IPS-11a (cell line): ENCODE results near the gene TMEM184A.

ENCODE experiments used
- H3K4me3 ChIP-seq: one replicate; pipeline ENCODE4 v1.5.1; 2013; ENCODE audit warnings: low read depth, low read length, control low read depth

The TMEM184A gene

DNA sequence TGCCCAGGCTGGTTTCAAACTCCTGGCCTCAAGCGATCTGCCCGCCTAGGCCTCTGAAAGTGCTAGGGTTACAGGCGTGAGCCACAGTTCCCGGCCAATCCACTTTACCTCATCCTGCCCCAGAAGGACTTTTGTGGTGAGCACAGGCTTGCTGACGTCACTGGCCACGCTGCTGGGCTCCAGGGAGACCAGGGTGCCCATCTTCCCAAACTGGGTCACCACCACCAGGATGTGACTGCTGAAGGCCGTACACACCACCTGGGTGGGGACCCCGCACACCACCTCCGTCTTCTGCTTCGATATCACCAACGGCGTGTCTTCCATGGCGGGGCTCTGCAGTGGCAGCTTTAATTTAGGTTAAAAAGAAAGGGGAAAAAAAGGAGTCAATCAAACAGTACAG is 13.0 kb upstream of the TMEM184A start:
- H3K4me3 ChIP-seq, result no peak overlapping the region

DNA sequence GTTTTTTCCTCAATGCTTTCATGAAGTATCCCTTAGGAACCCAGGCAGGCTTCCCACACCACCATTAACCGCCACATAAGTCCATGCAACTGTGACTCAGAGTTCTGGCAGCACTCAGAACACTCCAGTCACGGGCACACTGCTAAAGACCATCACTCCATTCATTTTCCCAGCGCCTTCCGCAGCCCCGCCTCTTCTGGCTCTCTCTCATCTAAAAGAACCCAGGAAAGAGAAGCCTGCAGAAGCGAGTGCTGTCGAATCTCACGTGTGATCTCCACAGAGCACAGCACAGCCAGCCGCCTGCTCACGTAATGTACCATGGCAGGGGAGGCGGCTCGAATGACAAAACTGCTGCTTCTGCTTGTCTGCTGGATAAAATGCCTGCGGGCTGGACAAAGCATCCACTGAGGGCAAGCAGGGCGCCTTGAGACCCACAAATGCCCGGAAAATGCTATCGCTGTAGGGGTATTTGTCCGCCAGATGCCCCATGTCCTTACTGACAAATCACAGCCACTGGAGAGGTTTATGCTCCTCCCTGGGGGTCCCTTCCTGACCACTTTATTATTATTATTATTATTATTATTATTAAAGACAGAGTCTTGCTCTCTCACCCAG is 12.0 kb upstream of the TMEM184A start:
- no peak overlapping the region for H3K4me3 ChIP-seq

DNA sequence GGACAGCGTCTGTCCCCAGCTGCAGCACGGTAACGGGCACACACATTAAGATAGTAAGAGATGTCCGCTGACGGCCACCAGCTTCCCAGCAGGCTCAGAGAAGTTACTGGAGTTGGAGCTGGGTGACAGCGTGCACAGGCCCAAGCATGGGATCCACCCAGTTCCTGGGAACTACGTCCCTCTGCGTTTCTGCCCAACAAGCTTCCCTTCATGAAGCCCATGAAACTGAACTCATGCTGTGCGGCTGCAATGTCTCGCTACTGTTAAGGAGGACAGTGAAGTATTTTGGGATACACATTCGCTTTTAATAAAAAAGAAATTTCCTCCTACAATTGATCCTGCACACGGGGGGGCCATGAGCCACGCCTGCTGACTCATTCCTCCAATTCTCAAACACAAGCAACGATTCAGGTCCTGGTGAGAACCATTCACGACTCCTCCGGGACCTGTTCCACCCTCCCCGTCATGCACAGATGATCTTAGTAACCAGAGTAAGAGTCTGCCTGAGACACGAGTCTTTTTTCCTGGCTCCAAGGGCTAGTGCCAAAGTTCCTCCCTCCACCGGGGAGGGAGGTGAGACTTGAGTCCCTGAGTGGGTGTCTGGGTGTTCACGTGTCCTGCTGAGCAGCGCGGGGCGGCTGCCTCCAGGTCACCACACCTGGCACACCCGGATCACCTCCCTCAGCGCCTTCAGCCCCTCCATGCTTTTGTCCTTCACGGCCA is 11.2 kb upstream of the TMEM184A start:
- H3K4me3 ChIP-seq, result no peak overlapping the region

DNA sequence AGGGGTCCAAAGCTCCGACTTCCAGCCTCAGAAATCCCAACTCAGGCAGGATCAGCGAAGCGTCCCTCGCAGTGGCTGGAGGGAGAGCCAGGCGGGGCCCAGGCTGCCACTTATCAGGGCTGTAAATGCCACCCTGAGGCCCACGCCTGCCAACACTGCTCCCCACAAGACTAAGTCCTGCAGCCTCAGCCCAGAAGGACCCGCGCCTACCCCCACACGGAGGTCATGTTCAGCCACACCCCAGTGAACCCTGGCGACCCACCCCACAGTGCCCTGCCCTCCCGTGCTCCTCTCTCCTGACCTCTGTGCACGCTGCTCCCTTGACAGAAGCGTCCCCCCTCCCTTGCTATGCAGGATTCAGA is 10.7 kb upstream of the TMEM184A start:
- no peak overlapping the region for H3K4me3 ChIP-seq

DNA sequence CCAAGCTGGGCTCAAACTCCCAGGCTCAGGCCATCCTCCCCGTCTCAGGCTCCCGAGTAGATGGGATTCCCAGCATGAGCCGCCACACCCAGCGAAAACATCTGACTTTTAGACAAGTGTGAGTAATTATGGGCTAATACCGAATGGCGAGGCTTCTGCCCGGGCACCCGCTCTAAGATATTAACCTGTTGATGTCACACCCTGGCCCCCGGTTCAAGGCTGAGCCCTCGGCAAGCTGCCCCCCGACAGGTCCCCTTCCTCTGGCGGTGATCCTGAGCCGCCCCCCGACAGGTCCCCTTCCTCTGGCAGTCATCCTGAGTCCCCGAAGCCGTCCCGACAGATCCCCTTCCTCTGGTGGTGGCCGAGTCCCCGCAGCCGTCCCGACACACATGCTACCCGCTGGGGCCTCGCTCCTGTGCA is 8.6 kb upstream of the TMEM184A start:
- H3K4me3 ChIP-seq, result no peak overlapping the region

DNA sequence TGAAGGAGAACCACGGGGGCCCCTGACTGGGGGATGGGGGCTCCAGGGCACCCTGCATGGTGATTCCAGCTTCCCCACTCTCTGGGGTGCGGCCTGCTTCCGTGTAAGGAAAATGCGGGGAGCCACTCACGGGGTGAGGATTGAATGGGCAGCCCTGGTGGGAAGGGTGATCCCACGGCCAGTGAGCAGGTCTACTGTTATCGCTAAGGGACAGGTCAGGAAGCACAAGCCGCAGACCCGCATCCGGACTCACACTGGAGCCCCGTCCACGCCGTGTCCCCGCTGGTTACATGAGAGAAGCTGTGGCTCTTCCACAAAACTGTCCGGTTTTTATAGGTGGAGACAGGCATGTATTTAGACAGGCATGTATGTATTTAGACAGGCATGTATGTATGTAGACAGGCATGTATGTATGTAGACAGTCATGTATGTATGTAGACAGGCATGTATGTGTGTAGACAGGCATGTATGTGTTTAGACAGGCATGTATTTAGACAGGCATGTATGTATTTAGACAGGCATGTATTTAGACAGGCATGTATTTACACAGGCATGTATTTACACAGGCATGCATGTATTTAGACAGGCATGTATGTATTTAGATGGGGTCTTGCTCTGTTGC is 8.1 kb upstream of the TMEM184A start:
- no peak overlapping the region for H3K4me3 ChIP-seq

DNA sequence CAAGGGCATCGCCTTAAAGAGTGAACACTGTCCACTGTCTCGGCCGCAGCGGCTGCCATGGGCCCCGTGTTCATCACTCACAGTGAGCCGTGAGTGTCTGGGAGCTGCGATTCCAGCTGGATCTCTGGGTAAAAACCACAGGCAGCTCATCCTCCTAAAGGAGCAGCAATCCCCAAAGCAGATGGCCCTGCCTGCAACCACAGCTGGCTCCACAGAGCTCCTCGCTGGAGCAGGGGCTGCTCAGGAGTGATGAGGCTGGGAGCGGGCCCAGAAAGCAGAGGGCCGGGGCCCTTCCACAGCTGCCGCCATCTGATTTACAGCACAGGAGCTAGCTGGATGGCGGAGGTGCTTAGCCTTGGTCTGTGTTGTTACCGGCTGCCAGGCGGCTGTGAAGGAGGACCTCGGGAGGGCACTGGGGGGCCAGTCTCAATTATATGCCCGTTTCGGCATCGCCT is 6.6 kb upstream of the TMEM184A start:
- no peak overlapping the region for H3K4me3 ChIP-seq

DNA sequence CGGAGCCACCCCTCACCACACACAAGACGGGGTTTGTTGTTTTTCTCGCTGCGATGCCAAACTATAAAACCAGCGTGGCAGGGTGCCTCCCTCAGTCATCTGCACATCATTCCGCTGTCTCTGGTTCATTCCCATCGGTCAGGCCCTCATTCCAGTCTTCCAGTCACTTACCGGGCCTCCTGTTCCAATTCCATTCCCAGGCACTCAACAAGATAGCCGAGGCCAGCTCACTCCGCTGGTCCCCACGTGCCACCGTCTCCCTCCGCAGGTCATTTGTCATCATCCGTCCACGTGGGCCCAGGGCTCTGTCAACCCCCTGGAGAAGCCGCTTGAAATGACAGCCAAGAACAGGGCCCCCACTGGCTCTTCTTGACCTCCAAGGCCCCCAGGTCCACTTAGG is 6.1 kb upstream of the TMEM184A start:
- H3K4me3 ChIP-seq, result no peak overlapping the region

DNA sequence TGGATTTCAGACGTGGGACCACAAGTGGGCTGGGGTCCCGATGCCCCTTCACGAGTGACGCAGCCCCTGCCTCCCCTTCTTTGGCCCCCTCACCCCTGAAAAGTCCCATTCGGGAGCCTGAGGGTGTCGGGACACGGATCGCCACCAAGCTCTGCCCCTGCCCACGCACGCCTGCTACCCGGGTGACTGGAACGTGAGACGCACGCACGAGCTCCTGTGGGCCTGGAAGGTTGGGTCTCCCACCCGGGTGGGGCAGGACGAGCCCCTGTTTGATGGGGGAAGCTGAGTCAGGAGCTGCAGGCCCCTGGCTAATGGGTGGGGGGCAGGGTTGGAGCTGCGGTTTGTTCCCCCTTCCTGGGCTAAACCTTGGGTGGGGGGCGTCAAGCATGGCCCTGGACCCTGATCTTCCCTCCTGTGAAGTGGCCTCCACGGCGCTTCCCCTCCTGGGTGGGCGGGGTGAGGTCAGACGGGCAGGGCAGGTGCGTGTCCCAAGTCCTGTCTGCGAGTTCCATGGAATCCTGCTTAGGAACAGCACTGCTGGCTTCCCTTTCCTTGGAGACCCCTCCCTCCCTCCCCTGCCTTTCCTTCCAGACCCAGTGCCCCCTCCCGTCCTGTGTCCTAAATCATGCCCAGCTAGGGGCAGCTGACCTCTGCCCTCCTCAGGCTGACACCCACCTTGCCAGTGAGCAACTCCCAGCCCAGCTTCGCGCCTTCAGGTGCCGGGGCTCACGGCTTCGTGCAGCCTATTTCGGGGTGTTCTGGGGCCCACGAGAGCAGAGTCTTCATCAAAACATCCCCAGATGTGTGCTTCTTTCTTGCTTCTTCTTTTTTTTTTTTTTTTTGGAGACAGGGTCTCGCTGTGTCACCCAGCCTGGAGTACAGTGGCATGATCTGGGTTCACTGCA is 5.3 kb upstream of the TMEM184A start:
- H3K4me3 ChIP-seq, result no peak overlapping the region

DNA sequence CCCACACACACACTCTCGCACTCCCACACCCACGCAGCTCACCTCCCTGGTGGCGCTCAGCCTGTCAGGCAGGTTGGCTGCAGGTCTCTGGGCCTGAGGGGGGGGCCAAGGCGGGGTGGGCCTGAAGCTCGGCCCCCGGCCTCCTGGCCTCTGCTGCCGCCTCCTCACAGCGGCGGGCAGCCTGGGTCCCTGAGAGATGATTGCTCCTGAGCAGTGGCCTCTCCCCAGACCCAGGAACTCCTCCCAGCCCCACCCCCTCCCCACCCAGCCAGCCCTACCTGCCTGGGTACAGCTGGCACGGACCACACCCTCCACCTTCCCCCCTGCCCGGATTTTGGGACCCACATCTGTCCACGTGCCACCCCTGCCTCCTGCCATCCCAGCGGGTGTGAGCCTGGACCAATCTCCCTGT is 4.6 kb upstream of the TMEM184A start:
- H3K4me3 ChIP-seq, result no peak overlapping the region

DNA sequence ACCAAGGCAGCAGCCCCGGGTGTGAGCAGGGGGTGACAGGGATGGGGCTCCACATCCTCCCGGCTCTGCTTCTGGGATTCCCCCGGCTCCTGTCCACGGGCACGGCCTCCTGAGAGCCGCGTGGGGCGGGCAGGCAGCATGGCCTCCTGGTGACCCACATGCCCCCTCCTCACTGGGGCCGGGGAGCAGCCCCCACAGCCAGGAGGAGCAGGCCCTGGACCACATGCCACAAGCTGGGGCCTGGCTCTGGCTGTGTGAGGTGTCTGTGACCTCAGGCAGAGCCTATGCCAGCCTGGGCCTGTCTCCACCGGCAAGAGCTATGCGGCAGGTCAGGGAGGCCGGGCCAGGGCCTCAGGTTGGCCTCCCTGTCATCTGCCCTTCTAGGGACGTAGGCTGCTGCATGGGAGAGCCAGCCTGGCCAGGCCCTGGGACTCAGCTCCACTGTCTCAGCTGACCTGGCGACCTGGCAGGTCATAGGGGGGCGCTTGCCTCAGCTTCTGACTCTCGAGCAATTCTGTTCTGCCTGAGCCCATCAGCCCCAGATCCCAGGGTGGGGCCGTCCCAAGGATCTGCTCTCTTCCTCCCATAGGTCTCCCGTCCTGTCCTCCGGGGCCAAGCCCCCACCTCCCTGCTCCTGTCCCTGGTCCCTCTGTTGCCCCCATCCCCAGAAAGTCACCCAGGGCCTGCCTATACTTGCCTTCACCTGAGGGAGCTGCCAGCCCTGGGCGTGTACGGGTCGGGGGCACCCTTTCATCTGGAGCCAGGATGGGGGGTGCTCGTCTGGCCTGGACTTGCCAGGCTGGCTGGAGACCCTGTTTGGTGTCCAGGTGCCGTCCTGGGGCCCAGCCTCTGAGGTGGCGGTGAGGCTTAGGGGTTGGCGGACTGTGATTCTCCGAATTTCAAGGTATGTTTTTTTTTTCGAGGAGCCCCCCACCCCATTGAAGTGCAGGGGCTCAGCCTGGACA is 3.9 kb upstream of the TMEM184A start:
- H3K4me3 ChIP-seq, result no peak overlapping the region

DNA sequence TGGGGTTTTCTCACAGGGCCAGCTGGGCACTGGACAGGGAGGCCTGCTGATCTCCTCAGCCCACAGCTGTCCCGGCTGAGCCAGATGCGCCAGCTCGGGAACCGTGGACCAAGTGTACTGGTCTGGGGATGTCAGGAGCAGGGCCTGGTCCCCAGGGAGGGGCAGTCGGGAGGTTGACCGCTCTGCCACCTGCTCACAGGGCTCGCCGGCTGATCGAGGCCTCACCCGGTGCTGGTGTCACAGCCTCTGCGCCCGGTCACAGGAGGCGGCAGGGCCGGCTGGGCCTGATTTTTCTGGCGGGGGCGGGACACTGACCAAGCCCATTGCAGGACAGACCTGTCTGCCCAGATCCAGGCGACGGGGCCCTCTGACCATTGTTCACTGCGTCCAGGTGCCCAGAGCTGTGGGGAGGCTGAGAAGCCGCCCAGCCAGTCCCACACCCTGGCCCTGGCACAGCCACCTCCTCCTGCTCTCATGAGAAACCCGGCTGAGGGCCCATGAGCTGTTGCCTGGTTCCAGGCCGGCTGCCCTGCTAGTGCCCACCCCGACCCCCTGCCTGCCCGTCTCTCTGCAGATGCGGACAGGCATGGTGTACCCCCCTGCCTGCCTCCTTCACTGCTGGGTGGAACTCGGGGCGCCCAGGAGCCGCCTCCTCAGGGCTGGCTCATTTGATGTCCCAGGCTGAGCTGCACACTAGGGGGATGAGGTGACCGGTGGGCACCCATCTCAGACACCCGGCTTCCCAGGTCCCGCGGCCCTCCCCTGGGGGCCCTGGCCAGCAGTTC is 3.0 kb upstream of the TMEM184A start:
- H3K4me3 ChIP-seq, result no peak overlapping the region

GRCh38 chr7:1558181-1558811 is 2.3 kb upstream of the TMEM184A start:
- no peak overlapping the region for H3K4me3 ChIP-seq

DNA sequence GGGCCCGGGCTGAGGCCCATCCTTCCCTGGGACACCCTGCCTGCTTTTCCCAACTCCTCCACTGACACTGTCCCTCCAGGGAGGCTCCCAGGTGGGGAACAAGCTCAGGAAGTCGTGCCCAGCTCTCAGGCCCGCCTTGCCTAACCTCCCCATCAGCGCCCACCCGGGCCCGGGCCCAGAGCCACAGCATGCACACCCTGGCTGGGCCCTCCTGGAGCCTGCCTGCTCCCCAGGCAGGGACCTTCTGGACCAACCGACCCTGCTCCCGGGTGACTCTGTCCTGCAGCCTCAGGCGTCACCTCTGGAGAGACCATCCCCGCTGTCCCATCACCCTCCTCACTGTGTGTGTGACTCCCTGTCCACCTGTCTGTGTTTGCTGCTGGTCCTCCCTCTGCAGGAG is 1.8 kb upstream of the TMEM184A start:
- no peak overlapping the region for H3K4me3 ChIP-seq

DNA sequence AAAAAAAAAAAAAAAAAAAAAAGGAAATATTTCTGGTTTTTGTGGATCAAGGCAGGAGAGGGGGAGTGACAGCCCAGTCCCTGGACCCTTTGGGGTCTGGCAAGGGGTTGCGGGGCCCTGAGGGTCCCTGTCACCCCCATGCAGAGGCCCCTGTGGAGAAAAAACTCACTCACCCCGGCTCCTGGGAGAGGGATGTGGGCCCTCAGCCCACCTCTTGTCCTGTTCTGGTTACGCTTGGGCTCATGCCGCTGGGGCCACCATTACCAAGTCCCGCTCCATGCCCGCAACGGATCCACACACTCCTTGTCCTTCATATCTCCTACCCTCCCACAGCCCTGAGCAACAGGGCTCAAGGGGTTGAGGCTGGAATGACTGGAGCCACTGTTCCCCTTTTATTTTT is 1.0 kb upstream of the TMEM184A start:
- H3K4me3 ChIP-seq, result no peak overlapping the region

DNA sequence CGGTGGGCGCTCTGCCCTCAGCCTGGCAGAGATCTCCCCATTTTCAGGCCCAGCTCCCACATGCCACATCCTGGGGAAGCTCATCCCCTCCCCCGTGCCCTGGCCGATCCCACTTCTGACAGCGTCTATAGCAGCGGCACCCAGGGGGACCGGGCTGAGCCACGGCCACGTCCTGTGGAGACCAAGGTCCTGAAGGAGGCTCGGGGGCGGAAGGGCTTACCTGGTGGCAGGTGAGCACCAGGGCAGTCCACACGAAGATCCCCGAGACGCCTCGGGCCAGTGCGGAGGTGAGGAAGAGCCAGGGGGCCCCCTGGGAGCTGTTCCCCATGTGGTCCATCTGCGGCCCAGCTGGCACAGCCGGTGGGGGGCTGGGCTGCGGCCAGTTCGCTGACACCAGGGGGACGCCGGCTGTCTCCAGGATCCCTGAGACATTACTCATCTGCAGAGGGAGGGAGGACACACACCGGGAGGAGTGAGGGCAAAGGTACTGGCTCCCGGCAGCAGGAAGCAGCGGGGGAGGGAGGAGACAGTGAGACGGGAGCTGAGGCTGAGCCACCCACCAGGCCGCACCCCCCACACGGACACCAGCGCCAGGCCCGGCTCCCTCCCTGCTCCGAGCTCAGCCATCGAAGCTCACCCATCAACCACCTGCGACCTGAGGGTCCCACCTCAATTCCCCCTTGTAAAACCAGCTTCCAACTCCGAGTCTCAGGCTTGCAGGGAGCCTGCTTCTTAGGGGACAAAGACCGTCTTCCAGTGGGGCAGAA is 776 bp downstream of the TMEM184A start:
- no peak overlapping the region for H3K4me3 ChIP-seq

DNA sequence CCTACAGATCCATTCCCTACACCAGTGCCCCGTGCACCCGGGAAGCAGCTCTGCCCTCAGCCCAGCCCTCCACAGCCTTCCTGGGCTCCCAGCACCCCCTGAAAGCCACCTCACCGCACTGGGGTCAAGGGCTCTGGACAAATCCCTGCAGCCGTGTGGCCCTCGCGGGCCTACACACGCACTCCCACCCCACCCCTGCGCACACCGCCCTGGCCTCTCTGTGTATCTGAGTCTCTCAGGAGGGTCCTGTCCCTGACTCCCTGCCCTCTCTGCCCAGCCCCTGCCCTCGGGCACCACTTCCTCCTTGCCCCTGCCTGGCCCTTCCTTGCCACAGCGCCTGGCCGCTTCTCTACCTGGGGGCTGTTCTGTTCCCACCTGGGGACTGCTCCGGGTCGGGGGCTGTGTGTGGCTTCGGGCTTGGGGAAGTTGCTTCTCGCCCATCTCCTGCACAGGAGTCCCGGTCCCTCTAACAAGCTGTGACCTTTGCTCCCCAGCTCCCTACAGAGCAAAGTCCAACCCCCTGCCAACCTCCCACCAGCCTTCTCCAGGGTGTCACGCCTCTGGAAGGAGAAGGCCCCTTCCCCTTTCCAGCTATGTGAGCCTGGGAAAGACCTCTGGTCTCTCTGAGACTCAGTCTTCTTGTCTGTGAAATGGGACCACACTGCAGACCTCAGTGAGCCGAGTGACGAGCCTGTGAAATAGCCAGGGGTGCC is 1.5 kb downstream of the TMEM184A start:
- no peak overlapping the region for H3K4me3 ChIP-seq
